HG03469 (cell line): ENCODE measurements around the gene REPIN1.

Source experiments
- ATAC-seq: cut with Tn5 transposase; IDR thresholded peaks from one replicate; pipeline ENCODE4 v1.9.1; 2021; ENCODE audit warnings: mild to moderate bottlenecking, moderate library complexity, moderate number of reproducible peaks; ENCODE audit not compliant: unreplicated experiment

Gene REPIN1

DNA sequence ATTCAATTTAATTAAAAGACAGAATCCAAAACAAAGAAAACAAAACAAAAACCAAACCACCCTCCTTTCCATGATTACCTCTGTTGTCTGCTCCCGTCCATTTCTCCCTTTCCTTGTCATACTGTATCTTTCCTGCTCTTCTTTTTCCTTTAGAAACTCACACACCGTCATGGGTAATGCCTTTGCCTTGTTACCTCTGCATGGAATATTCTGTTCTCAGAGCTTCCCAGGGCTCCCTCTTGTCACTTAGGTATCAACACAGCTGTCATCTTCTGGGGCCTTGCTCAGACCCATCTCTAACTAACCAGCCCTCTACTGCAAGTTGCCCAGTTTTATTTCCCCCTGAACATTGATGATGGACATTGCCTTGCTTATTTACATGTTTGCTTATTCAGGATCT lies 51.6 kb downstream of the REPIN1 start:
- ATAC-seq: no peak

- ATAC-seq: peak; percentile 93
Observed at GRCh38 chr7:150420987-150421674, 52.5 kb downstream of the REPIN1 start.

DNA sequence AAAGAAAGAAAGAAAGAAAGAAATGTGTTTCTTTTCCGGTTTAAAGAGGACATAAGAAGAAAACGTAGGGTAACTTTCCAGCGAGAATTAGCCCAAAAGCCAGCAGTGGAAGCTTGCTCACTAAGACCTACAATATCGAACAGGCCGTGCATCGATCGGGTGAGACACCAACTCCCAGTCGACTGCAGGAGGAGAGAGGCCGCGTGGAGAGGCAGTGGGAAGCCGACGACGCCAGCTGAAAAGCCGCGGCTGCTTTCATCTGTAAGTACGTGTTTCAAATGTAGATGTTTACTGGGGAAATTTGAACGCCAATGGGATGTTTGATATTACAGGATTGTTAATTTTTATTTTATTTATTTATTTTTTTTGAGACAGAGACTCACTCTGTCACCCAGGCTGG lies 53.2 kb downstream of the REPIN1 start:
- ATAC-seq: no peak
